Endothelial cell of umbilical vein (primary cell): Measurements from ENCODE around the gene DHRS11. TPM values are rescaled to one million over a fixed set of nuclear protein-coding genes. Genes with fewer than 3 reads are reported as not detected.

Experiments used
- BruUV-seq: library from RNA; stranded (reverse); fragments of 400-500 nt; replicated peaks from 2 replicates; lab custom pipeline; 2021; lab: Mats Ljungman, UMichigan
- CTCF ChIA-PET: fragments of 300-600, 350-600 bp; sonication (Branson Sonifier 250); formaldehyde crosslinking; loops from one replicate; lab custom pipeline; 2021; ENCODE audit warnings: antibody characterized with exemption, inconsistent platforms; lab: Charles Lee
- POLR2A ChIA-PET: fragments of 300-600, 350-600 bp; sonication (Branson Sonifier 250); formaldehyde crosslinking; loops from one replicate; lab custom pipeline; 2021; ENCODE audit warnings: antibody characterized with exemption, inconsistent platforms; lab: Charles Lee
- DNase-seq: peaks from one replicate; pipeline ENCODE4 v3.0.0-alpha.2; 2011; ENCODE audit warnings: low read depth, low spot score
- FAIRE-seq: peaks from 2 replicates; lab custom pipeline; 2011; peaks lifted over from hg19 to GRCh38; lab: Jason Lieb, UNC
- H2AFZ ChIP-seq: 2 replicates; pipeline ENCODE4 v1.6.0; 2012; ENCODE audit warnings: low read depth, low read length, control low read depth, inconsistent platforms
- H3K27ac ChIP-seq: 2 replicates; pipeline ENCODE4 v1.5.1; 2011; ENCODE audit warnings: low read depth, mild to moderate bottlenecking, control low read depth, low read length, moderate library complexity; ENCODE audit not compliant: insufficient read depth
- H3K27me3 ChIP-seq, 2 experiments: 2 replicates each; pipeline versions ENCODE4 v1.6.0 to v1.6.1; 2011; ENCODE audit warnings: low read length in 2 of 2, mixed read lengths in 1 of 2; ENCODE audit not compliant: control insufficient read depth in 2 of 2, insufficient read depth in 2 of 2
- H3K36me3 ChIP-seq, 2 experiments: 2 replicates in 1 of 2; 3 replicates in 1 of 2; pipeline ENCODE4 v1.5.1; 2011; ENCODE audit warnings: low read length in 2 of 2, mild to moderate bottlenecking in 1 of 2, moderate library complexity in 1 of 2; ENCODE audit not compliant: control insufficient read depth in 2 of 2, insufficient read depth in 2 of 2; ENCODE audit errors: extremely low read depth in 1 of 2
- H3K4me1 ChIP-seq: 3 replicates; pipeline ENCODE4 v1.5.1; 2011; ENCODE audit warnings: mild to moderate bottlenecking, low read length; ENCODE audit not compliant: control insufficient read depth, insufficient read depth; ENCODE audit errors: extremely low read depth
- H3K4me2 ChIP-seq: 2 replicates; pipeline ENCODE4 v1.6.1; 2011; ENCODE audit warnings: low read length, control low read depth, mixed read lengths; ENCODE audit not compliant: insufficient read depth
- H3K4me3 ChIP-seq, 3 experiments: fragments of 200-600 bp in 1 of 3; sonication (generic), shearing (Covaris generic) in 1 of 3; replicated peaks in 1 of 3; 2 replicates each; pipeline ENCODE4 v1.5.1; 2011 to 2016; ENCODE audit warnings: control low read depth in 3 of 3, low read length in 3 of 3, mild to moderate bottlenecking in 2 of 3, inconsistent platforms in 1 of 3, low read depth in 1 of 3, moderate library complexity in 1 of 3; ENCODE audit not compliant: insufficient read depth in 1 of 3
- H3K79me2 ChIP-seq: 2 replicates; pipeline ENCODE4 v1.6.0; 2012; ENCODE audit warnings: low read length, inconsistent platforms; ENCODE audit not compliant: control insufficient read depth, insufficient read depth
- H3K9ac ChIP-seq: replicated peaks from 2 replicates; pipeline ENCODE3; 2011; ENCODE audit warnings: low read length, control low read depth; ENCODE audit not compliant: insufficient read depth; ENCODE audit errors: extremely low read depth
- H3K9me1 ChIP-seq: replicated peaks from 3 replicates; pipeline ENCODE4 v1.6.0; 2011; ENCODE audit warnings: mild to moderate bottlenecking, low read length; ENCODE audit not compliant: control insufficient read depth, insufficient read depth; ENCODE audit errors: extremely low read depth
- H3K9me3 ChIP-seq: replicated peaks from 2 replicates; pipeline ENCODE4 v1.5.1; 2012; ENCODE audit warnings: low read length, inconsistent platforms; ENCODE audit not compliant: control insufficient read depth, insufficient read depth
- H4K20me1 ChIP-seq: replicated peaks from 2 replicates; pipeline ENCODE3; 2011; ENCODE audit warnings: mild to moderate bottlenecking, low read length; ENCODE audit not compliant: control insufficient read depth, insufficient read depth; ENCODE audit errors: extremely low read depth
- EZH2 ChIP-seq: IDR thresholded peaks from 2 replicates; pipeline ENCODE4 v1.6.1; 2012; ENCODE audit warnings: borderline replicate concordance, low read depth, mild to moderate bottlenecking, moderate library complexity, low read length, inconsistent platforms; ENCODE audit not compliant: severe bottlenecking
- FOS ChIP-seq: IDR thresholded peaks from 2 replicates; pipeline ENCODE4 v1.6.1; 2011; ENCODE audit warnings: mild to moderate bottlenecking, low read length, moderate library complexity, borderline replicate concordance; ENCODE audit not compliant: insufficient read depth
- GATA2 ChIP-seq: IDR thresholded peaks from 2 replicates; pipeline ENCODE4 v1.7.0; 2011; ENCODE audit warnings: low read depth, mild to moderate bottlenecking, moderate library complexity, mixed read lengths, low read length; ENCODE audit not compliant: insufficient read length, insufficient read depth
- JUN ChIP-seq: IDR thresholded peaks from 2 replicates; pipeline ENCODE4 v1.6.1; 2011; ENCODE audit warnings: borderline replicate concordance, low read depth; ENCODE audit not compliant: insufficient read length, insufficient read depth
- MAX ChIP-seq: IDR thresholded peaks from 2 replicates; pipeline ENCODE4 v1.6.1; 2011; ENCODE audit not compliant: insufficient read depth, insufficient read length
- MYC ChIP-seq: IDR thresholded peaks from one replicate; pipeline ENCODE4 v1.6.1; 2011; ENCODE audit warnings: mild to moderate bottlenecking, low read depth, low read length
- POLR2A ChIP-seq: IDR thresholded peaks from 2 replicates; pipeline ENCODE4 v1.6.1; 2012; ENCODE audit warnings: low read depth, mild to moderate bottlenecking, control low read depth, low read length
- POLR2AphosphoS5 ChIP-seq: IDR thresholded peaks from 2 replicates; pipeline ENCODE4 v1.6.1; 2012; ENCODE audit warnings: low read depth, mild to moderate bottlenecking, control low read depth, low read length, moderate library complexity; ENCODE audit not compliant: insufficient read depth
- dilution Hi-C: fragments of 300-500 bp; cut with MboI; formaldehyde crosslinking; loops from one replicate; pipeline ENCODE4 v1.15.0; 2019; ENCODE audit warnings: low sequenced_read_pairs; ENCODE audit not compliant: extremely low pct_ligation_motif_present
- intact Hi-C: fragments of 100-400 bp; cut with micrococcal nuclease; formaldehyde crosslinking; loops from one replicate; pipeline ENCODE4 v1.10.0; 2022
- polyA plus RNA-seq, 4 experiments: library from polyadenylated mRNA; depleted of rRNA in 3 of 4; stranded (reverse) in 3 of 4; unstranded in 1 of 4; fragments of >200 nt; gene quantifications; 2 replicates each; pipeline versions ENCODE4 v1.2.1 to v1.2.3, GENCODE V29; 2011 to 2012; ENCODE audit warnings: missing spikeins in 1 of 4
- total RNA-seq: library from RNA; stranded (reverse); gene quantifications from 2 replicates; pipeline ENCODE4 v1.2.3, GENCODE V29; 2021
- TF ChIP-seq, protein P1 (sequence below), 2 donors: IDR thresholded peaks; 1 replicate in 1 of 2; 2 replicates in 1 of 2; pipeline ENCODE4 v1.5.1; 2011; ENCODE audit warnings: low read length in 2 of 2, mild to moderate bottlenecking in 2 of 2, moderate library complexity in 2 of 2, control low read depth in 1 of 2, inconsistent platforms in 1 of 2, low read depth in 1 of 2; ENCODE audit not compliant: insufficient read depth in 1 of 2; ENCODE audit errors: extremely low read depth in 1 of 2

The DHRS11 gene
- total and polyA plus RNA-seq, 2 donors (not counting 3 experiments of a cell fraction or from before 2014, with no cell fraction given): 9.8 to 15.7 TPM

DNA sequence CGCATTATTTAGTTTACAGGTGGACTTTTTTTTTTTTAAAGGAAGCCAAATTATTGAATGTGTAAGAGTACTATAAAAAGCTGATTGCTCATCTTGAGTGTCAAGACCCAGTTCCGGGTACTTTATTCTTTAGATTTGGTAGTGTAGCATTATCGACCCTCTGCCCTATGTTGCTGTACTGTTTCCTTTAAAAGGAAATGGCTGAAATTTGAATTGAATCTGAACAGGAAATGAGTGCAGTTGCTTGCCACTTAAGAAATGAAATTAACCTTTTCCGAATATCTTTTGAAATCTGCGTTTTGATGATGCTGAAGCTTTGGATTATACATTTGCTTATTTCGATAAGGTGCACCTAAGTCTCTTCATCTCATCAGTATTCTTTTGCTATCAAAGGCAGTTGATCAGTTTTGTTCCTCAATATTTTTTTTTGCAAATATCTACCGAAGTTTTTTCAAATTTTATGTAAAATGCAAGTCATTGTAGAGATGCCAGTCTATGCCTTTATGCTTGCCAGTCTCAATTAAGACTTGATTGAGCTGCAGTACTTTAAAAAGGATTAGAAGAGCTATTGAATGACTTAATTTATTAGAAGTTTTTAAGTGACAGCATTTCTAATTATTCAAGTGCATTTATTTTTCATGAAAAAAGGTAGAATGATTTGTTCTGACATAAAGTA is 45.1 kb upstream of the DHRS11 start:
- dilution Hi-C loops (no loop called here), intact Hi-C loops (loop anchor here (5.0 kb wide), 1 partner anchor 811 kb away; no protein-coding TSS in a partner anchor)
- peak; percentile 47 for TF ChIP-seq JUN
- no peak for TF ChIP-seq GATA2
- TF ChIP-seq POLR2A: no peak
- TF ChIP-seq FOS: peak; percentile 47
- no peak for TF ChIP-seq MAX
- no peak for TF ChIP-seq EZH2
- no TSS peak for BruUV-seq
- Histone ChIP-seq H3K9me3 (no peaks in the 10 kb centered on the region), H3K27ac (peak overlapping the region; percentile 59), H2AFZ (no peak overlapping the region), H3K9me1 (no peaks in the 10 kb centered on the region), H3K36me3 (no peaks in the 10 kb centered on the region), H4K20me1 (peaks cover 12% of the 10 kb centered on the region), H3K9ac (peak overlapping the region; percentile 75), H3K4me2 (peak overlapping the region; percentile 81), H3K4me1 (peaks cover 20% of the 10 kb centered on the region), H3K27me3 (no peaks in the 10 kb centered on the region), H3K79me2 (peaks cover 64% of the 10 kb centered on the region), H3K4me3 (peak overlapping the region; percentile 11 to 99 (median 78))
- ChIA-PET CTCF (interaction anchor here (4.2 kb wide), 1 partner anchor 11 kb away, joined by 31 read pairs; the partner anchor contains the start of genes MYO19 and PIGW), POLR2A (no interaction called here)
- DNase-seq (peak; percentile 67), FAIRE-seq (no peak)

DNA sequence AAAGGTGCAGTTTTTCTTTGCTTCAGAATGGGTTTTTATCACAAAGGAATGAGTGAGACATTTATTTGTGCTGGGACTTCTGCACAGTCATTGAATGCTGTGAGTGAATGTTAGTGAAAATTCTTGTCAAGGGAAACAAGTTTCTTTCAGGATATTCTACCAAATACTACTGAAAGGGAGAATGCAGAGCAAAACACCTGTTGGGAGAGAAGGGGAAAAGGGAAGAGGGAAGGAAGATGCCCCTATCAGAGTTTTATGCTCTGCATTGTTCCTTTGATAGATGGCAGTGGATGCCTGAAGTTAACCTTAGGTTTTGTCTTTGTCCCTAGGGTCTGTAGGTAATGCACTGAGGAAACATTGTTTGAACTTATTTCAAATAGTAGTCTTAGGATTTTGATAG is 43.9 kb upstream of the DHRS11 start:
- Histone ChIP-seq H3K9me1 (no peaks in the 10 kb centered on the region), H4K20me1 (peaks cover 12% of the 10 kb centered on the region), H3K4me1 (peaks cover 20% of the 10 kb centered on the region), H2AFZ (no peak overlapping the region), H3K9ac (no peak overlapping the region), H3K4me3 (no peak overlapping the region), H3K27ac (no peak overlapping the region), H3K27me3 (no peaks in the 10 kb centered on the region), H3K79me2 (peaks cover 77% of the 10 kb centered on the region), H3K9me3 (no peaks in the 10 kb centered on the region), H3K4me2 (peak overlapping the region; percentile 81), H3K36me3 (no peaks in the 10 kb centered on the region)
- no peak for DNase-seq
- no TSS peak for BruUV-seq
- ChIA-PET CTCF (no interaction called here), POLR2A (no interaction called here)
- no peak for FAIRE-seq
- dilution Hi-C loops: no loop called here
- intact Hi-C loops: loop anchor here (5.0 kb wide), 1 partner anchor 810 kb away; no protein-coding TSS in a partner anchor
- no peak for TF ChIP-seq POLR2AphosphoS5
- TF ChIP-seq MAX: no peak
- TF ChIP-seq, protein P1, sequence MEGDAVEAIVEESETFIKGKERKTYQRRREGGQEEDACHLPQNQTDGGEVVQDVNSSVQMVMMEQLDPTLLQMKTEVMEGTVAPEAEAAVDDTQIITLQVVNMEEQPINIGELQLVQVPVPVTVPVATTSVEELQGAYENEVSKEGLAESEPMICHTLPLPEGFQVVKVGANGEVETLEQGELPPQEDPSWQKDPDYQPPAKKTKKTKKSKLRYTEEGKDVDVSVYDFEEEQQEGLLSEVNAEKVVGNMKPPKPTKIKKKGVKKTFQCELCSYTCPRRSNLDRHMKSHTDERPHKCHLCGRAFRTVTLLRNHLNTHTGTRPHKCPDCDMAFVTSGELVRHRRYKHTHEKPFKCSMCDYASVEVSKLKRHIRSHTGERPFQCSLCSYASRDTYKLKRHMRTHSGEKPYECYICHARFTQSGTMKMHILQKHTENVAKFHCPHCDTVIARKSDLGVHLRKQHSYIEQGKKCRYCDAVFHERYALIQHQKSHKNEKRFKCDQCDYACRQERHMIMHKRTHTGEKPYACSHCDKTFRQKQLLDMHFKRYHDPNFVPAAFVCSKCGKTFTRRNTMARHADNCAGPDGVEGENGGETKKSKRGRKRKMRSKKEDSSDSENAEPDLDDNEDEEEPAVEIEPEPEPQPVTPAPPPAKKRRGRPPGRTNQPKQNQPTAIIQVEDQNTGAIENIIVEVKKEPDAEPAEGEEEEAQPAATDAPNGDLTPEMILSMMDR (IDR thresholded peaks at IDR 0.05; ENCODE audit: extremely low read depth in 1 of 2, insufficient read depth in 1 of 2, low read depth in 1 of 2, low read length in 2 of 2): no peak
- TF ChIP-seq POLR2A: no peak
- no peak for TF ChIP-seq EZH2
- no peak for TF ChIP-seq JUN
- TF ChIP-seq GATA2: no peak
- TF ChIP-seq FOS: no peak
- no peak for TF ChIP-seq MYC
